Measurements from ENCODE around the gene MYL3.
A peak's percentile ranks its signal among the peaks of the same experiment; 100 is the strongest.

MYL3 gene

DNA sequence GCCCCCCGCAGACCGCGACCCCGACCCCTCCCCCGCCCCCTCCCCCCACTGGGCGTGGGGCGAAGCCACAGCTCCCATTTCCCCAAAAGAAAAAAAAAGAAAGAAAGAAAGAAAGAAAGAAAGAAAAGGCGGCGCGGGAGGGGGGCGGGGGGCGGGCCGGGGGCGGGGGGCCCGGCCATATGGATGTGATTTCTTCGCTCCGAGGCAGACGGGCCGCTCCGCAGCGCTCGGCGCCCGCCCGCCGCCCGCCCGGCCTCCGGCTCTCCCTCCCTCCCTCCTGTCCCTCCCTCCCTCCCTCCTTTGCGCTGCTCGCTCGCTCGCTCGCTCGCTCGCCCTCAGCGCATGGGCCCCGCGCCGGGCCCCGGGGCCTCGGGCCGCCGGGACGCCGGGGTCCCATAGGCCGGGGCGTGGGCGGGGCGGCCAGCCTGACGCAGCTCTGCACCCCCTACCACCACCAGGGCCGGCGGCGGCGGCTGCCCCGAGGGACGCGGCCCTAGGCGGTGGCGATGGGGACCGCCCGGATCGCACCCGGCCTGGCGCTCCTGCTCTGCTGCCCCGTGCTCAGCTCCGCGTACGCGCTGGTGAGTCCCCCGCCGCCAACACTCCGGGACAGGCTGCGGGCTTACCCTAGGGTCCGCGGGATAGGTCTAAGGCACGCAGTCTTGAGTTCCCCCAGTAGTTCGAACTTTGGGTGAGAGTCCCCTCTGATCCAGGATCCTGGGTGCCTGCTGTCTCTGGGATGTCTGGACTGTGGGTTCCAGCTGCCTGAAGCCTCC, 20.0 kb upstream of the MYL3 start:
- DNase-seq (ENCODE audit: low spot score), result no peak

DNA sequence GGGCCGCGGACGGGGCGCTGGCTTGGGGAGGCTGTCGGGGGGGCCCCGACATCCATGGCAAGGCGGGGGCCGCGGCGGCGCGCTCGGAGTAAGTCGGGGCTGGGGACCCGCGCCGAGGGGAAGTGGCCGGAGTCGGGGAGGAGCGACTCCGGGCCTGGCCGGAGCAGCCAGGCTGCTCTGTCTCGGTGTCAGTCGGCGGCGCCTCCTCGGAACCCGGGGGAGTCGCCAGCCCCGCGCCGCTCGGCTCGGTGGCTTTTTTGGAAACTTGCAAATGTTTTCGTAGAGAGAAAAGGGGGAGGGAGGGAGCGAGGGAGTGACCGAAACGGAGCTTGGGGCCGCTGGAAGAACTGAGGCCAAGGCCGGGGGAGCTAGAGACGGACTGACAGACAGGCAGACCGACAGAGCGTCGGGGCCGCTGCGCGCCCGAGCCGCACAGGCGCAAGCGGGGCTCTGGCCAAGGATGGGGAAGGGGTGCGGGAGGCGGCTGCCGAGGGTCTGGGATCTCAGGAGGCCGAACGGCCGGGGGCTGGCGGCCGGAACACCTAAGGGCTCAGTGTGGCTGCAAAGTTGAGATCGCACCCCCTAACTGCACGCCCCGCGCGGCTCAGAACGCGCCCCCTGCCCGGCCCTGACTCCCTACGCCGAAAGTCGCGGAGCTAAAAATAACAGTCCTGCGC, 19.3 kb upstream of the MYL3 start:
- DNase-seq (ENCODE audit: low spot score), result no peak

DNA sequence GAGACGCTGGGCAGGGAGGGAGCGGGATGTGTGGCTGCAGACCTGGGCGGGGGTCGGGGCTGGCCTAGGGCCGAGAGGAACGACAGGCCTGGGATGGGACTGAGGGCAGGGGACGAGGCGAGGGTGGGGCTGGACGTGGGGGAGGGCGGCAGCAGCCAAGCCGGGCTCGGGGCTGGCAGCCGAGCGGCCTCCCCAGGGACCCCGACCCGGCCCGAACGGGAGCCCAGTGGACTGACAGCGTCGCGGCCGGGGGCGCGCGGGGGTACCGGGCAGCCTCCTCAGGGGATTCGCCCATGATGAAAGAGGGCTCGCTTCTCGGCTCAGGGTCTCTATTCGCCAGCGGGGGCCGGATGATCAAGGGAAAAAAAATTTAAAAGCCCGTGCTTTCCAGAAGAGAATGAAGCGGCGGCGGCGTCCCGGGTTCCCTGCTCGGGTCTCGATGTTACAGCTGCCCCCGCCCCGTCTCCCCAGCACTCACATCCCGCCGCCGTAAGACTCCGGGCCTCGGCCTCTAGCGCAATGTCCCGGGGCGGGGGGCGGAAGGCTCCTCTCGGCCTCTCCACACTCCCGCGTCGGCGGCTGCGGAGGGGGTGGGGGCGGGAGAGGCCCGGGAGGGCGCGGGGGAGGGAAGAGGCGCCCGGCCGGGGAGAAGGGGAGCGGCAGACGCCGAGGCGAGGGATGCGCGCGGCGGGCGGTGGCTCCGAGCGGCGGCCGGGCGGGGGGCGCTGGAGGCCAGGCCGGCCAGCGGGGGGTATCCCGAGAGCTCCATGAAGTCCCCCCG, 18.5 kb upstream of the MYL3 start:
- DNase-seq (ENCODE audit: low spot score), result no peak

DNA sequence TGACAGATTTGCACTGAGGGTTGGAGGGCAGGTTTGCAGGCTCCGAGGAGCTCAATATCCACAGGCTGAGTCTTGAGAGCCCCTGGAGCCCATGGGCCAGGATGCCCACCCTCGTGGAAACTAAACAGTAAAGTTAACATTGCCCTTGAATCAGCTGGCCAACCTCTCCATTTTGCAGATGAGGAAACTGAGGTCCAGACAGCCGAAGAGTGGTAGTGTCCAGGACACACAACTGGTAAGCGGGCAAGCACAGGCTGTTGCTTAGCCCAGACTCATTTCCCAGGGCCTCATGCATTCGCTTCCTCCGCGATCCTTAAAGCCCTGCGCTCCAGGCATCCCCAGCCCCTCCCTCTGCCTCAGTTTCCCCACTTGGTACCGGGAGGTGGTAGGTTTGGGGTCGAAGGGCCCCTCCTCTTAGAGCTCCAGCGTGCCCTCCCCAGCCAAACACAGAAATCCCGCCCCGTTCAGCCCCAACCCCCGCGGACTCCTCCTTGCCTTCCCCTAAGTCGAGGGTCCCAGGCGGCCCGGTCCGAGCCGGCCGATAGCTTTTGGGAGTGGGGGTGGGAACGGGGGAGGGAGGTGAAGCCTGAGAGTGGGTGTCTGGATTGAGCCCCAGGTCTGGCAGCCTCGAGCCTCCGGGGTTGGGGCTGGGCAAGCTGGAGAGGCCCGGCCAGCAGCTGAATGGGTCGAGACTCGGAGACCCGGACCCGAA, 17.8 kb upstream of the MYL3 start:
- no peak for DNase-seq (ENCODE audit: low spot score)

DNA sequence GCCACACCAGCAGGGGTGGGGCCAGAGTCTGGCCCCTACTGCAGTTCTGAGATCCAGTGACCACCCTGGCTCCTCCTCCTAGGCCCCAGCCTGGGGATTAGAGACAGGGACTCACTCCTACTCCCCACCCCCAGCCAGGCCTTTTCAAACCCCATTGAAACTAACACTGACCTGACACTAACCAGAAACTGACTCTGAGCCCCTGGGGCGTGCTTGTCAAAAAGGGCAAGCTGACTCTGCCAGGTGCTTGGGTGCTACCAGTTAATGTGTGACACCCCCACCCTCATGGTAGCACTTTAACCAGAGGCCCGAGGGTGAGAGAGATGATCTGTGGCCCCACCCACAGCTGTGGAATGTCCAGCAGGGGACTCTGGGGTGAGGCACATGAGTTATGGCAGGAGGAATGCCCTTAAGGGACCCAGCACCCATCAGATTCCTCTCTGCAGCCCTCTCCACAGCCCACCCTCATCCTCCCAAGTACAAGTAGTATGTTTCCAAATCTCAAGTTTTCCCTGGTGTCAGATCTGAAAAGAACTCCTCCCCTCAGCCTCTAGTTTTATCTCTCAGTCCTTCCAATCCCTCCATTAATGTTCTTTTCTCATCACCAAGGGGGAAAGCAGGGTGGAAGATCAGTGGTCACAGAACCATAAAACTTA, 15.7 kb upstream of the MYL3 start:
- no peak for DNase-seq (ENCODE audit: low spot score)

DNA sequence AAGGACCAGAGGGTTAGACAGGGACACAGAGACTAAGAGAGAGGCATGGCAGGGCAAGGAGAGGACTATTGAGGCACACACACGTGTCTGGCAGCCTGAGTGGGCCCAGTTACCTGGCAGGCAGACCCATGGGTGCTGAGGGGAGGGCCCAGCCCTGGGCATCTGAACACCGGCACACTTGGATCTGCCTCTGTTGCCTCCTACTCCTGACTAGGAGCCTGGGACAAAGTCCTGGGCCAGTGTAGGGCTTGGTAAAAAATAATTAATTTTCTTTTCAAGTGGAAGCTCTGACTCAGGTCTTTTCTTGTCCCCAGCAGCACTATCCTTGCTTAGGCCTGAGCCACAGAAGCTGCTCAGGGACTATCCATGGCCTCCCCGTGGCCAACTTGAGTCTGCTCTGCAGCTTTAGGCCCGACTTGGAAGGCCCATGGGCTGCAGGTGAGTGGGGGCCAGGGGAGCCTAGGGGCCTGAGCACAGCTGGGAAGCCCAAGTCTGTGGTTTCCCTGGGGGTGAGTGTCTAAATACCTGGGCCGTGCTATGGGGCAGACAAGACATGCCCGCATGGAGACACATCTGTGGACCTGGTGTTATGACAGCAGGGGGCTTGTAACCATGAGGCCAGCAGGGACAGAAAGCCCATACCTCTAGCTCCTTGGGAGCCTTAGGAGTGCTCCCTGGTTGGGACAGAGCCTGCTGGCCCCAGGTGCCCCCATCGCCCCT, 14.3 kb upstream of the MYL3 start, which contains the start of gene PTH1R:
PTH1R (plus strand) TSS at position 316 of the 720 bp plus-strand sequence. CDS start 5,839 bp downstream, outside the sequence.
- no peak for DNase-seq (ENCODE audit: low spot score)

DNA sequence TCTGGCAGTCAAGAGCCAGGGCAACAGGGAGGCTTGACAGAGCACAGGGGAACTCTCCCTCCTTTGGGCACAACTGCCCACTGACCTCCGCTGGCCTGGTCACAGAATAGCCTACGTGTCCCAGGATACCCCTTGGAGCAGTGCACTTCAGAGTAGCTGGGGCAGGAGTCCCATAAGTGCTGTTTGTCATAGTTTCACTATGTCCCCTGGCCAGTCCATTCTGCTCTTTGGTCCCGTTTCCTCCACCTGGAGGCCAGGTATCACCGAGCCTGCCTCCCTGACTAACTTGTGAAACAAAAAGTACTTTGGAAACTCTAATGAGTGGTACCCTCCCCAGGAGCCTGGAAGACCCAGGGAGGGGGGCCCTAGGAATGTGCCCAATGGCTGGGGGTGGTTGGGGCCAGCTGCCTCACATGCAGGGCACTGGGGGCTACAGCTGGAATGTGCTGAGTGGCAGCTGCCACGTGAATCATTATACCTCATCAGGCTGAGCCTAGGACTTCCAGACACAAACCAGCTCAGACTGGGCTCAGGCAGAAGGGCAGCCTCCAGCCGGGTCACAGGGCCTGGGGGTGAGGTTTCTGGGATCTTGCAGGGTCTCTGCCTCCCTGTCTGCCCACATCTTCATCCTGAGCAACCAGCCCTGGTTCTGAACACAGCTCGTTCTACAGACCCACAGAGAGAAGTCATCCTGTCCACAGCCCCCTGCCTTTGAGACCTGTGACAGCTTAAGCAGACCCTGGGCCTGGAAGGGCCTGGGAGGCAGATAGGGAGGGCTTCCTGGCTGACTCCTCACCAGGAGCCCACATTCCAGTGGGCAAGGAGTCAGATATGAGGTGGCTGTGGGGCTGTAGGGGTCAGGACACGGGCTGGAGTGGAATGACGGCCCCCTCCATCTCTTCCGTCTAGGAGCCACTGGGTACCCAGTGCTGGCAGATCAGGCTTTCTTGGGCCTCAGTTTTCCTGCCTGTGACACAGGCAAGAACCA, 13.4 kb upstream of the MYL3 start:
- DNase-seq (ENCODE audit: low spot score), result no peak

DNA sequence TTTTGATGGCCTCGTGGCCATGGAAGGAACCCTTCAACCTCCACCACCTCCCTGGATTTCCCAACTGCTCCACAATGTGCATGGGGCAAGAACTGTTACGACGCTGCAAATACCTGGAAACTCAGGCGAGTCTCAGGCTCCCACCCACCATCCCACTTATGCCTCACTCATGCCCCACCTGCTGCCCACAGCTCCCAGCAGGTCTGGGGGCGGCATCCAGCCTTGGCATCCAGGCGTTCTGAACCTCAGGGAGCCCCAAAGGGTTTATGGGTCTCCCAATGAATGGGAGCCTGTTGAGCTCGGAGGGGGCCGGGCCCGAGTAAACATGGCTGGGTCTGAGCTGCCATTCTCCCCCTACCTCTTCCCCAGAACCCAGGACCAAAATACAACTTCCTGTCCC, 12.3 kb upstream of the MYL3 start:
- DNase-seq (ENCODE audit: low spot score), result no peak

DNA sequence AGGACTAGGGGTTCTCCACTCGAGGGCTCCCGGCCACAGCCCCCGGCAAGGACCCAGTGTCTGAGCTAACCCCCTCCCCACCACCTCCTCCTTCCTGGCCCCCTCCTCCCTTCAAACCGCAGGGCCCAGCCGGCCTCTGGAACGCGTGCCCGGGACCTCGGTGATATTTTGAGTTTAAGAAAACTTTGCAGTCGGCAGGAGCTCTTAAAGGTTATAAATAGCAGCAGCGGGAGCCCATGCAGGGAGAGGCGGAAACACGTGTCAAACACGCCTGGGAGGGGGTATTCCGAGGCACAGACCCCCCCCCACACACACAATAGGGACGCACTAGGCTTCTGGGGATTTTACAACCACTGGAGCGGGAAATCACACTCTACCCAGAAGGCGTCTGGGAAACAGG, 11.2 kb upstream of the MYL3 start:
- DNase-seq (ENCODE audit: low spot score), result no peak

DNA sequence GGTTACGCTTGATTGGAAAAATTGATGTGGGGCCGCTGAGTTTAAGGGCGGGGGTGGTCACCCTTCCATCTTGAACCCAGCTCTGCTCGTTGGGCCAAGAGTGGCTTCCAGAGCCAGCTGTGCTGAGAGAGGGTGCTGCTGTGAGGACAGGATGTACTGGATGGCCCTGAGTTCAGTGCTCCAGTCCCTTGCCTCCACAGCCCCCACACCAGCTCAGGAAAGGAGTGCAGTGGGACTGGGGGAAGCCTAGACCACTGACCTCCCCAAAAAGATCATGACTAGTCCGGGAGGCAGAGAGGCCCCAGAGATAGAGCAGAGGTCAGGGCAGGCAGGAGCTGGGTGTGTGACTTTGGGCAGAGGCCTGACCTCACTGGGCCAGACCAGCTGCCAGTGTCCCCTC, 10.3 kb upstream of the MYL3 start:
- no peak for DNase-seq (ENCODE audit: low spot score)

DNA sequence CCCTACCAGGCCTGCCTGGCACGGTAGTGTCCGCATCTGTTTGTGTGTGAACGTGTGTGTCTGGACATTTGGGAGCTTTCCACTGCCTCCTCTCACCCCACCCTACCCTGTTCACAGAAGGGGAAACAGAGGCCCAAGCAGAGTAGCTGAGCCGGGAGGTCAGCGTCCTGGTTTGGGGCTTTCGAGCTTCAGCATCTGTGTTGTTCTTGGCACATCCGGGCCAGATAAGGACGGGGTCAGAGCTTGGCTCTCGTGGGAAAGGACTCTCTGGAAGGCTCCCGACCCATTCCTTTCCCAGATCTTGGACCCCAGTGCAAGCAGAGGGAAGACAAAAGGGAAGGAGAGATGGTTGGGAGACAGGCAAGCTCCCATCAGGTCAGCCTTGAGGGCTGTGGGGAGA, 8.0 kb upstream of the MYL3 start:
- no peak for DNase-seq (ENCODE audit: low spot score)

DNA sequence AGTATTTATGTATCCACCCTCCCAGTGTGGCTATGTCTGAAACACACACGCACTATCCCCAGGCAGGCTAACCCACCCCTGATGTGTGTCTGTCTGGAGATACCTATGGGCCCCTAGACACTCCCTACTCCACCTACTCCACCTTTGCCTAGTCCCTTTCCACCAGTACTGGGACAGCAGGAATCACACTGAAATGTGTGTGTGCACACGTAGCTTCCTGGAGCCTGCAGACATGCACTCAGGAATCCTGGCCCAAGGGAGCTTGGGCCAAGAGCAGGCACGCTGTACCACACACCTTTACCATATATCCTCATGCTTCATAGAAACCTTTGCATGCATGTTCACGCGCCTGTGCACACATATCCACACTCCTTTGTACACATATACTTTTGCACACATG, 7.4 kb upstream of the MYL3 start:
- no peak for DNase-seq (ENCODE audit: low spot score)

DNA sequence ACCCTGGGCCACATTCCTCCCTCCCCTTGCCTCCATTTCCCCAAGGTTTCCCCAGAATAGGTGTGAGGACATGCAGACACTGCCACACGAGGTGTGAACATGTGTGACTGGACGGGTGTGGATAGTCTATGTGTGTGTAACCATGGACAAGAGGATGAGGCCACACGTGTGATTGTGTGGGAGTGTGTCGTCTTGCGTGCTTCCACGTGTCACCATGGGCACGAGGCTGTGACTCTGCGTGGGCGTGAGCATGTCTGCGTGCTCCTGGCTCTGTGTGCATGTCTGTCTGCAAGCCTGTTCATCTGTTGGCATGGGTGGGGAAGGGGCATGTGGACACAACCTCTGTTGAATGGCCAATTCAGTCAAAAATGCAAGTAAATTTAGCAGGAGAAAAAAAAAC, 6.2 kb upstream of the MYL3 start:
- DNase-seq (ENCODE audit: low spot score), result no peak

DNA sequence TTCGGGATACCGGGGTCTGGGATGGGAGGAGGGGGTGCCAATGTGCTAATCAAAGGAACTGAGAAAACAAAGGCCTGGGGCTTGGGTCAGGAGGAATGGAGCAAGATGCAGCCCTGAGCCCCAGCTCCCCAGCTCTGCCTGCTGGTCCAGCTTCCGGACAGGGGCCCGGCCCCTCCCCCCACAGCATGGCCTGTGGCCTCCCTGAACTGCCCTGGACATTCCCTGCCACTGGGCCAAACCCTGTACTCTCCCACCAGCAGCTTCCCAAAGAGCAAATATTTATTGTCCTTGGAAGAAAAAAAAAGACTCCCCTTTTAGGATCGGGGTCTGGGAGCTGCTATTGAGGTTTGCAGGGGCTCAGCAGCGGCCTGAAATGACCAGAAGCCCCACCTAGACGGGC, 5.7 kb upstream of the MYL3 start:
- no peak for DNase-seq (ENCODE audit: low spot score)

DNA sequence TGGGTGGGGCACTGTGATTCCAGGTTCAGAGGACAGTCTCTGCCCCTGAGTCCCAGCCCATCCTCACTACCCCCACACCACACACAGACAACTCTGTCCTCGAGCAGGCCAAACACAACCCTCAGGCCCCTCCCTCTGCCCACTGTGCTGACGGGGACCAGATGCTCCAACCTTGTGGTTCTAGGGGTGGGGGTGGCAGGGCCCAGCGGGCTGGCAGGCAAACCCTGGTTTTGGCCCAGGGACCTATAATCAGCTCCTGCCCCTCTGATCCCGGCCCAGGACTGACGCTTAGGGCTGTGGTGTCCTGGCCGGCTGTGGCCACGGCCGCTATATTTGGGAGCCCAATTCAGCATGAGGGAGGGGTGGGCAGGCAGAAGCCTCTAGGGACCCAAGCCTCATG, 5.0 kb upstream of the MYL3 start:
- DNase-seq (ENCODE audit: low spot score), result no peak

DNA sequence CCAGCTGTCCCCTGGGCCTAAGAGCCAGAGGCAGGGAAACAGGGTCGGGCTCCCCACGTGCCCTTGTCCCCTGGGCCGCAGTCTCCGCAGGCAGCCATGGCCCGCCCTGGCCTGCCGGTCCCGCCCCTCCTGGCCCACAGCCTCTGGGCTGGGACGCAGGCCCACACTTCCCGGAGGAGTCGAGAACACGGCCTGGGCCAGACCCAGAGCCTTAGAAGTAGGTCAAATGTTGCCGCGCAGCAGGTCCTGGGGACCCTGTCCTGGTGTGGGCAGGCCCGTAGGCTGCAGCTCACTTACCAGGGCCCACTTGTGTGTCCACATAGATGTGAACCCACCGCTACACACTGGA, 4.3 kb upstream of the MYL3 start:
- DNase-seq (ENCODE audit: low spot score), result peak; percentile 21

DNA sequence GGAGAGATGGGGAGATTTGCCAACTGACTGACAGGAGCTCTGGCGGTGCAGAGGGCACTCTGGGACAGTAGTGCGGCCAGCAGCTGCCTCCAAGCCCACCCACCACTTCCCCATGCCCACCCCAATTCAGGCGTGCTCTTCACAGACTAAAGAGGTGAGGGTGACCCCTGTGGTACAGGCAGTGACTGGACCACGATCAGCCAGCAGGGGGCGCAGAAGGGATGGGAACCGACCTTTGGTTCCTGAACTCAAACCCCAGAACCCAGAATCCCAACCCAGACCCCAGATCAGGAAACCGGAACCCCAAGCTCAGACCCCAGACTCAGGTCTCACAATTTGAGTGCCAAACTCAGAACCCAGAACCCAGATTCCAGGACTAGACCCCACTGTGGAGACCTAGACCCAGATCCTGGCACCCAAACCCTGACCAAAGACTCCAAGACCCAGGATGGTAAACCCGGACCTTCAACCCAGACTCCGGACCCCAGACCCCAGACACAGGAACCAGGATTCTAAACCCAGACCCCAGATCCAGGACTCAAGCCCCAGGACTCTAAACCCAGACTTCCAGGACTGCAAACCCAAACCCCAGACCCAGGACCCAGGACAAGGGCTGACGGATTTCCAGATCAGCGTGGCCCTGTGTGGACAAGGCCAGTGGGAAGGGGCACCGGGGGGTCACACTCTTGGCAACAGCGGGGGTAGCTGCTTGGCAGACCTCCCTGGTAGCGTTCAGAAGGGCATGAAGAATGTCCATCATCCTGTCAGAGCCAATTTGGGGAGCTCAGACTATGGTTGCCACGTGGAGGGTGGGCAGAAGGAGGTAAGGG, 3.7 kb upstream of the MYL3 start:
- peak; percentile 40 for DNase-seq (ENCODE audit: low spot score)

DNA sequence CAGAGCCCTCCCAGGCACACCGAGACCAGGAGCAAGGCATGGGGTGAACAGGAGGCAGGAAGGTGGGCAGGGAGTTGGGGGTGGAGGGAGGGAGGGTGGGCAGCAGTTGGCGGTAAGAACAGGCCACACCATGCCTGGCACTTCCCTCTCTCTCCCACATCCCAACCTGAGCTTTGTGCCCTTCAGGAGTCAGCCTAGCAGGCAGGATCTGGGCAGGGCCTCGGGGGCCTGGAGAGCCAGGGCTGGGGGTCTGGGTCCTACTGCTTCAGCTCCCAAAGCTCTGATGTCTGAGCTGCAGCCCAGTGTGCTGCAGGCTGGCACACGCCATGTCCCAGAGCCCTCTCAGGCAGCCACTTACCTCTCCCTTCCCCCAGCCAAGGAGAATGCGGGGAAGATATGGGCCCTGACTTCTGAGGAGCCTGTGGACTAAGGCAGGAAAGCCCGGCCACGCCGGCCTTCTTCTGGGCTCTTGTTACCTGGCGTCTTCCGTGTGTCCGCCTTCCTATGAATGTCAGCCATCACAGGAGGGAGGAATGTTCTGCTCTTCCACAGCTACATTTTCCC, 2.9 kb upstream of the MYL3 start:
- no peak for DNase-seq (ENCODE audit: low spot score)

DNA sequence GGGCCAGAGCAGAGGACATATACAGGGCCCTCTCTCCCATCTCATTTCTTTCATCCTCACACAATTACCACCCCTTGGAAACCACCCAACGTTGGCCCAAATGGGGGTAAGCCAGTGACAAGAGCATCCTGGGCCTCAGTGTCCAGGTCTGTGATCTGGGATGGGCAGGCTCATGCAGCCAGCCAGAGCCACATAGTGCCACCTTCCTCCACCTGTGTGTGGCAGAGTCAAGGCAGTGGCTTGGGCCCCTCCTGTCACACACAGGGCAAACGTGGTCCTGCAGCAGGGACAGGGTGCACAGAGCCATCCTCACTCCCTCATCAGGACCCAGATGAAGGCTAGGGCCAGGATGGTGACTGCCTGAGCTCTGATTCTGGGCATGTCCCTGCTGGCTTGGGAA, 2.3 kb upstream of the MYL3 start:
- no peak for DNase-seq (ENCODE audit: low spot score)

Data from pons (tissue), 1 donor.